RWPE2 (cell line): ENCODE measurements around the gene MTIF3.

Experiments used
- ATAC-seq: fragments of 200-7000 bp; cut with Tn5 transposase; 3 replicates; pipeline ENCODE4 v1.9.1; 2021; ENCODE audit warnings: low read depth
- DNase-seq: peaks from one replicate; pipeline ENCODE4 v3.0.0-alpha.2; 2020; ENCODE audit warnings: low spot score
- H3K27ac ChIP-seq: fragments of 450-650 bp; 2 replicates; pipeline ENCODE4 v1.5.1; 2017; ENCODE audit warnings: mild to moderate bottlenecking; ENCODE audit not compliant: poor library complexity, severe bottlenecking
- H3K27me3 ChIP-seq: fragments of 250-450 bp; sonication (Bioruptor Pico); 2 replicates; pipeline ENCODE4 v1.5.1; 2021; ENCODE audit warnings: mild to moderate bottlenecking, moderate library complexity; ENCODE audit not compliant: insufficient read depth, poor library complexity, severe bottlenecking
- H3K36me3 ChIP-seq: fragments of 250-450 bp; sonication (Bioruptor Pico); 2 replicates; pipeline ENCODE4 v1.5.1; 2020; ENCODE audit warnings: low read depth, mild to moderate bottlenecking, moderate library complexity
- H3K4me1 ChIP-seq: fragments of 250-450 bp; sonication (Bioruptor Pico); 2 replicates; pipeline ENCODE4 v1.5.1; 2021; ENCODE audit warnings: mild to moderate bottlenecking, moderate library complexity; ENCODE audit not compliant: insufficient read depth, poor library complexity, severe bottlenecking
- H3K4me3 ChIP-seq: fragments of 250-450 bp; sonication (Bioruptor Pico); 2 replicates; pipeline ENCODE4 v1.5.1; 2021; ENCODE audit warnings: mild to moderate bottlenecking, moderate library complexity; ENCODE audit not compliant: severe bottlenecking
- H3K9me3 ChIP-seq: fragments of 250-450 bp; sonication (Bioruptor Pico); 2 replicates; pipeline ENCODE4 v1.5.1; 2021; ENCODE audit warnings: mild to moderate bottlenecking, moderate library complexity; ENCODE audit not compliant: severe bottlenecking
- CTCF ChIP-seq: fragments of 450-650 bp; IDR thresholded peaks from one replicate; pipeline ENCODE4 v1.5.1; 2017; ENCODE audit warnings: mild to moderate bottlenecking, moderate library complexity; ENCODE audit not compliant: poor library complexity, severe bottlenecking

Gene MTIF3

GRCh38 chr13:27421101-27421871 lies 29.1 kb downstream of the MTIF3 start:
- Histone ChIP-seq H3K4me1 (no peaks in the 10 kb centered on the region), H3K36me3 (no peaks in the 10 kb centered on the region), H3K9me3 (no peaks in the 10 kb centered on the region), H3K27me3 (no peaks in the 10 kb centered on the region), H3K4me3 (no peak overlapping the region), H3K27ac (no peak overlapping the region)
- DNase-seq (no peak), ATAC-seq (no peak)
- TF ChIP-seq CTCF = no peak

GRCh38 chr13:27419328-27419727 lies 31.0 kb downstream of the MTIF3 start:
- Histone ChIP-seq H3K4me3 (no peak overlapping the region), H3K4me1 (no peaks in the 10 kb centered on the region), H3K27me3 (no peaks in the 10 kb centered on the region), H3K9me3 (no peaks in the 10 kb centered on the region), H3K36me3 (no peaks in the 10 kb centered on the region), H3K27ac (no peak overlapping the region)
- ATAC-seq = no peak
- no peak for DNase-seq
- no peak for TF ChIP-seq CTCF

- H3K36me3 ChIP-seq = no peaks in the 10 kb centered on the region
- H3K27me3 ChIP-seq = peaks cover 4% of the 10 kb centered on the region
- DNase-seq (no peak), ATAC-seq (no peak)
- TF ChIP-seq CTCF = no peak
- H3K4me1 ChIP-seq = no peaks in the 10 kb centered on the region
- H3K9me3 ChIP-seq = no peaks in the 10 kb centered on the region
- no peak overlapping the region for H3K4me3 ChIP-seq
- H3K27ac ChIP-seq = no peak overlapping the region
These were observed 35.2 kb downstream of the MTIF3 start for GRCh38 chr13:27415116-27415515.

- no peaks in the 10 kb centered on the region for H3K4me1 ChIP-seq
- no peak for ATAC-seq
- no peaks in the 10 kb centered on the region for H3K9me3 ChIP-seq
- H3K27me3 ChIP-seq = peaks cover 4% of the 10 kb centered on the region
- H3K27ac ChIP-seq = no peak overlapping the region
- no peak for DNase-seq
- no peaks in the 10 kb centered on the region for H3K36me3 ChIP-seq
- H3K4me3 ChIP-seq = no peak overlapping the region
- no peak for TF ChIP-seq CTCF
These were observed 39.0 kb downstream of the MTIF3 start for GRCh38 chr13:27411341-27411740.

- Histone ChIP-seq H3K27ac (no peak overlapping the region), H3K27me3 (peaks cover 4% of the 10 kb centered on the region), H3K36me3 (no peaks in the 10 kb centered on the region), H3K4me1 (no peaks in the 10 kb centered on the region), H3K4me3 (no peak overlapping the region), H3K9me3 (no peaks in the 10 kb centered on the region)
- no peak for TF ChIP-seq CTCF
- no peak for ATAC-seq
- DNase-seq = no peak
These were observed 41.4 kb downstream of the MTIF3 start for GRCh38 chr13:27409013-27409412.
